ENCODE measurements around the gene SLC22A23. TPM values are rescaled to one million over a fixed set of nuclear protein-coding genes. Genes with fewer than 3 reads are reported as not detected.

The SLC22A23 gene
- total and polyA plus RNA-seq, 2 of the 4 experiments (the other 2 are of a cell fraction): 0.72 to 1.6 TPM

DNA sequence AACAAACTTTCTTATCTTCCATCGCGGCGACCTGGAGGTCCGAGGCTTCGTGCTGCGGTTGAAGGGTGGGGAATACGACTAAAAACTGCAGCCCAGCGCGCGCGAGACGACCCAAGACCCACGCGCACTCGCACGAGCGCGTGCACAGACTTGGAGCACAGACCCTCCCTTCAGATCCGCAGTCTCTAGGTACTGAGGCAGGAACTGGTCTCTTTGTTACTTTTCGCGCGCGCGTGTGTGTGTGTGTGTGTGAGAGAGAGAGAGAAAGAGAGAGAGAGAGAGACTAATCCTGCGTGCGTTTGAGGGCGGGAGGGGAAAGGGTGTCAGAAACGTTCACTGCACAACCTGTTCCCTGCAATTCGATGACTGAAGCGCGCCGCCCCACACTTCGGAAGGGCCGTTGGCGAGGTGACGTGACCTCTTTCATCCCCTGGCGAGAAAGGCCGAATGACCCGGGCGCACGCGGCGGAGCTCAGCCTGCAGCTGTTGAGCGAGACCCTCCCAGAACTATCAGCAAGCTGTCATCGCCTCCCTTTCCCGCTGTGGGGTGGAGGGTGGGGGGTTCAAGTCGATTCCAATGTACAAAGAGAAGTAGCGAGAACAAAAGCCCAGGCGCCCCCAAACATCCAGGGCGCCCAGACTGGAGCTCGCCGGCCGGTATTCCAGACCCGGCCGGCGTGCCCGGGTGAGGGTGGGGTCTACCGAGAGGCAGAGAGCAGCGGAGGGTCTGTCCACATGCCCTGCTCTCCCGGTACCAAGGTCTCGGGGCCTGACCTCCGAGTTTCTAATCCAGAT, 227.9 kb downstream of the SLC22A23 start:
- Histone ChIP-seq H3K36me3 (ENCODE audit: control insufficient read depth, insufficient read depth, low read length) (no peaks in the 10 kb centered on the region), H3K4me1 (ENCODE audit: control insufficient read depth, insufficient read depth, low read length) (peaks cover 3% of the 10 kb centered on the region; the same call in 1 of the 2 replicates), H3K9me3 (ENCODE audit: control insufficient read depth, insufficient read depth, low read length) (peaks cover 2% of the 10 kb centered on the region; the same call in 1 of the 2 replicates), H4K20me1 (ENCODE audit: insufficient read depth, low read length) (peaks cover 9% of the 10 kb centered on the region; the same call in 1 of the 2 replicates), H3K4ac (ENCODE audit: low read depth, low read length) (no peak overlapping the region), H3K79me1 (ENCODE audit: low read depth in 1 of 2, low read length in 2 of 2) (peaks cover 0 to 4% of the 10 kb centered on the region in 2 experiments; a peak in 1 of 4 replicates), H3K27ac (ENCODE audit: insufficient read depth, low read length) (no peak overlapping the region), H2BK15ac (ENCODE audit: low read depth, low read length) (no peak overlapping the region), H3K27me3 (ENCODE audit: control insufficient read depth, insufficient read depth, low read length) (peaks cover 41% of the 10 kb centered on the region), H2AFZ (replicated peaks; ENCODE audit: low read length, poor library complexity) (peak overlapping the region; percentile 70), H3K18ac (ENCODE audit: low read depth, low read length) (no peak overlapping the region), H3K14ac (replicated peaks; ENCODE audit: low read depth, low read length) (no peak overlapping the region), H2BK120ac (ENCODE audit: low read depth, low read length) (no peak overlapping the region), H3K4me2 (ENCODE audit: low read depth, low read length) (no peak overlapping the region; the same call in 1 of the 2 replicates), H3K9ac (ENCODE audit: low read depth, low read length) (no peak overlapping the region), H3K4me3 (ENCODE audit: insufficient read depth, low read depth, low read length) (no peak overlapping the region), H2AK9ac (replicated peaks; ENCODE audit: low read depth, low read length, poor library complexity) (no peak overlapping the region), H4K8ac (ENCODE audit: low read depth in 2 of 2, low read length in 2 of 2) (no peak overlapping the region), H2BK5ac (ENCODE audit: low read depth, low read length, poor library complexity, severe bottlenecking) (no peak overlapping the region), H4K5ac (ENCODE audit: low read depth, low read length) (no peak overlapping the region), H4K91ac (ENCODE audit: insufficient read depth, low read depth, low read length) (no peak overlapping the region), H3K56ac (ENCODE audit: extremely low read depth, insufficient read depth, low read length) (no peak overlapping the region), H3K9me1 (ENCODE audit: insufficient read depth, low read length) (peaks cover 7% of the 10 kb centered on the region; the same call in 1 of the 2 replicates), H2AK5ac (ENCODE audit: low read depth, low read length) (0 out of 2 replicates have a peak overlapping the region, but pooled peaks have one; percentile 21), H3K23ac (ENCODE audit: low read depth, low read length) (peak overlapping the region; percentile 84; the same call in 1 of the 2 replicates), H2BK20ac (ENCODE audit: low read depth, low read length) (no peak overlapping the region)
- TF ChIP-seq CTCF (conservative IDR thresholded peaks at IDR 0.05; ENCODE audit: low read depth, low read length) (no peak), CHD1 (IDR thresholded peaks at IDR 0.05; ENCODE audit: low read depth, low read length) (no peak), MAZ (IDR thresholded peaks at IDR 0.05; ENCODE audit: borderline replicate concordance, low read depth, low read length) (no peak), SMC3 (IDR thresholded peaks at IDR 0.05; ENCODE audit: low read depth, low read length) (no peak), POLR2A (IDR thresholded peaks at IDR 0.05; ENCODE audit: low read depth, low read length) (no peak), CEBPB (IDR thresholded peaks at IDR 0.05; ENCODE audit: low read depth, low read length) (no peak), MAFK (IDR thresholded peaks at IDR 0.05; ENCODE audit: low read depth, low read length) (no peak), RCOR1 (IDR thresholded peaks at IDR 0.05; ENCODE audit: insufficient replicate concordance, low read length) (no peak), BHLHE40 (IDR thresholded peaks at IDR 0.05; ENCODE audit: low read depth, low read length) (no peak)
- TF ChIP-seq, protein P1, sequence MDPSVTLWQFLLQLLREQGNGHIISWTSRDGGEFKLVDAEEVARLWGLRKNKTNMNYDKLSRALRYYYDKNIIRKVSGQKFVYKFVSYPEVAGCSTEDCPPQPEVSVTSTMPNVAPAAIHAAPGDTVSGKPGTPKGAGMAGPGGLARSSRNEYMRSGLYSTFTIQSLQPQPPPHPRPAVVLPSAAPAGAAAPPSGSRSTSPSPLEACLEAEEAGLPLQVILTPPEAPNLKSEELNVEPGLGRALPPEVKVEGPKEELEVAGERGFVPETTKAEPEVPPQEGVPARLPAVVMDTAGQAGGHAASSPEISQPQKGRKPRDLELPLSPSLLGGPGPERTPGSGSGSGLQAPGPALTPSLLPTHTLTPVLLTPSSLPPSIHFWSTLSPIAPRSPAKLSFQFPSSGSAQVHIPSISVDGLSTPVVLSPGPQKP (IDR thresholded peaks at IDR 0.05; ENCODE audit: borderline replicate concordance, low read depth, low read length): no peak
- TF ChIP-seq, protein P2, sequence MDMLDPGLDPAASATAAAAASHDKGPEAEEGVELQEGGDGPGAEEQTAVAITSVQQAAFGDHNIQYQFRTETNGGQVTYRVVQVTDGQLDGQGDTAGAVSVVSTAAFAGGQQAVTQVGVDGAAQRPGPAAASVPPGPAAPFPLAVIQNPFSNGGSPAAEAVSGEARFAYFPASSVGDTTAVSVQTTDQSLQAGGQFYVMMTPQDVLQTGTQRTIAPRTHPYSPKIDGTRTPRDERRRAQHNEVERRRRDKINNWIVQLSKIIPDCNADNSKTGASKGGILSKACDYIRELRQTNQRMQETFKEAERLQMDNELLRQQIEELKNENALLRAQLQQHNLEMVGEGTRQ (IDR thresholded peaks at IDR 0.05; ENCODE audit: low read depth, low read length): no peak
- ChIA-PET CTCF (interaction anchor here (1.1 kb wide), 1 partner anchor 52 kb away, joined by 3 read pairs; no protein-coding TSS in a partner anchor), POLR2A (ENCODE audit: unreplicated experiment) (no interaction called here)
- intact Hi-C loops (cut with micrococcal nuclease) (no loop called here), dilution Hi-C loops (cut with HindIII; ENCODE audit: low sequenced_read_pairs, unreplicated experiment) (no loop called here), in situ Hi-C loops (cut with MboI; ENCODE audit: low sequenced_read_pairs) (no loop called here)
- WGBS, 2 experiments (ENCODE audit: extremely low coverage in 2 of 2, insufficient read length in 1 of 2): 8% methylated on average over 13 of the region's 62 CpGs; no CpG with 5 or more reads in 1 of the 2 experiments
- DNase-seq (no peak), ATAC-seq (ENCODE audit: low read depth) (no peak)
- BruUV-seq (replicated peaks): no TSS peak
